HepG2 (cell line): Measurements from ENCODE around the gene NUF2. TPM values are rescaled to one million over a fixed set of nuclear protein-coding genes. Genes with fewer than 3 reads are reported as not detected.

Experiments
- ATAC-seq: fragments of 200-7000 bp; cut with Tn5 transposase; 3 replicates; pipeline ENCODE4 v1.9.1; 2020; ENCODE audit warnings: mild to moderate bottlenecking, moderate library complexity
- BruUV-seq: library from RNA; stranded (reverse); fragments of 400-500 nt; replicated peaks from 2 replicates; lab custom pipeline; 2021; lab: Mats Ljungman, UMichigan
- CTCF ChIA-PET: fragments of 300-600 bp; formaldehyde crosslinking; extraction: SDS; loops from one replicate; lab custom pipeline; 2021; ENCODE audit warnings: low total read pairs, inconsistent platforms, low intra/inter-chr PET ratio; lab: Yijun Ruan, JAX
- POLR2A ChIA-PET: fragments of 350-600 bp; sonication (Branson Sonifier 250); formaldehyde crosslinking; loops from one replicate; lab custom pipeline; 2020; ENCODE audit warnings: antibody characterized with exemption, inconsistent platforms; lab: Yijun Ruan, JAX
- DNase-seq: peaks from one replicate; pipeline ENCODE4 v3.0.0-alpha.2; 2015; ENCODE audit warnings: low spot score
- FAIRE-seq: peaks from 3 replicates; lab custom pipeline; 2011; peaks lifted over from hg19 to GRCh38; lab: Jason Lieb, UNC
- H2AFZ ChIP-seq: one replicate; pipeline ENCODE4 v1.6.1; 2011; ENCODE audit warnings: low read length, inconsistent platforms
- H3K27ac ChIP-seq: fragments of 300-600 bp; 3 replicates; pipeline ENCODE4 v1.8.0; 2011; ENCODE audit warnings: mixed run types, mild to moderate bottlenecking, mixed read lengths, low read length, inconsistent platforms; ENCODE audit not compliant: insufficient read depth; ENCODE audit errors: extremely low read length
- H3K27me3 ChIP-seq, 2 experiments: fragments of 200-600 bp in 1 of 2; 2 replicates in 1 of 2; 3 replicates in 1 of 2; pipeline versions ENCODE4 v1.6.0 to v1.8.0; 2011; ENCODE audit warnings: low read length in 2 of 2, mild to moderate bottlenecking in 2 of 2, moderate library complexity in 2 of 2, inconsistent platforms in 1 of 2; ENCODE audit not compliant: insufficient read depth in 2 of 2, control insufficient read depth in 1 of 2
- H3K36me3 ChIP-seq, 2 experiments: fragments of 200-600 bp in 1 of 2; replicated peaks in 1 of 2; 2 replicates in 1 of 2; 3 replicates in 1 of 2; pipeline versions ENCODE4 v1.5.1 to v1.8.0; 2011; ENCODE audit warnings: low read length in 2 of 2, inconsistent platforms in 1 of 2; ENCODE audit not compliant: insufficient read depth in 2 of 2, control insufficient read depth in 1 of 2
- H3K4me1 ChIP-seq: 2 replicates; pipeline ENCODE4 v1.5.1; 2012; ENCODE audit warnings: low read length, inconsistent platforms; ENCODE audit not compliant: insufficient read depth
- H3K4me2 ChIP-seq: 2 replicates; pipeline ENCODE4 v1.6.0; 2011; ENCODE audit warnings: low read depth, low read length, inconsistent platforms
- H3K4me3 ChIP-seq, 3 experiments: fragments of 200-600 bp in 1 of 3; sonication (generic), shearing (Covaris generic) in 1 of 3; replicated peaks in 1 of 3; 2 replicates each; pipeline ENCODE4 v1.5.1; 2011 to 2016; ENCODE audit warnings: low read length in 3 of 3, inconsistent platforms in 2 of 3, low read depth in 2 of 3, mild to moderate bottlenecking in 2 of 3, control low read depth in 1 of 3, mixed read lengths in 1 of 3; ENCODE audit not compliant: insufficient read depth in 1 of 3
- H3K79me2 ChIP-seq: one replicate; pipeline ENCODE4 v1.6.1; 2011; ENCODE audit warnings: low read length, inconsistent platforms; ENCODE audit not compliant: insufficient read depth
- H3K9ac ChIP-seq: 2 replicates; pipeline ENCODE4 v1.6.0; 2011; ENCODE audit warnings: mild to moderate bottlenecking, low read depth, low read length, inconsistent platforms; ENCODE audit not compliant: insufficient read depth
- H3K9me3 ChIP-seq: 2 replicates; pipeline ENCODE4 v1.5.1; 2012; ENCODE audit warnings: mild to moderate bottlenecking, low read length
- H4K20me1 ChIP-seq: 2 replicates; pipeline ENCODE4 v1.6.0; 2011; ENCODE audit warnings: inconsistent platforms, mild to moderate bottlenecking, low read length, moderate library complexity; ENCODE audit not compliant: insufficient read depth
- CEBPB ChIP-seq: IDR thresholded peaks from 2 replicates; pipeline ENCODE4 v1.6.1; 2011; ENCODE audit warnings: low read depth, low read length, improper control_type of control experiment, borderline replicate concordance
- PAX8 ChIP-seq: sonication (generic); formaldehyde crosslinking; IDR thresholded peaks from 2 replicates; pipeline ENCODE4 v1.8.0; 2022; ENCODE audit warnings: mild to moderate bottlenecking, missing genetic modification reagents, borderline replicate concordance
- PCBP2 ChIP-seq: fragments of 200-400 bp; formaldehyde crosslinking; optimal IDR thresholded peaks from 2 replicates; pipeline ENCODE3; 2018; ENCODE audit warnings: low read length, low read depth; ENCODE audit not compliant: poor library complexity, severe bottlenecking
- ZFY ChIP-seq: sonication (generic); formaldehyde crosslinking; IDR thresholded peaks from 2 replicates; pipeline ENCODE4 v1.4.0; 2020; ENCODE audit warnings: missing genetic modification reagents
- ZNF142 ChIP-seq: sonication (generic); formaldehyde crosslinking; IDR thresholded peaks from 2 replicates; pipeline ENCODE4 v1.4.0; 2020; ENCODE audit warnings: missing genetic modification reagents
- ZNF253 ChIP-seq: sonication (generic); formaldehyde crosslinking; IDR thresholded peaks from 2 replicates; pipeline ENCODE4 v1.8.0; 2022; ENCODE audit warnings: mild to moderate bottlenecking, missing genetic modification reagents, borderline replicate concordance
- ZNF552 ChIP-seq: sonication (generic); formaldehyde crosslinking; IDR thresholded peaks from 2 replicates; pipeline ENCODE4 v1.9.0; 2022; ENCODE audit warnings: missing genetic modification reagents, mild to moderate bottlenecking, borderline replicate concordance
- WGBS: methylation state at CpG from one replicate; pipeline ENCODE4 v1.1.6; 2017; ENCODE audit warnings: low lambda C conversion rate; 5-methylcytosine and 5-hydroxymethylcytosine counted together
- in situ Hi-C: cut with HindIII; loops from 2 replicates; pipeline ENCODE4 v1.10.0; 2017; ENCODE audit warnings: low pct_unique_long_range_greater_than_20kb; ENCODE audit not compliant: extremely low pct_ligation_motif_present
- intact Hi-C: fragments of 100-400 bp; cut with micrococcal nuclease; formaldehyde crosslinking; loops from one replicate; pipeline ENCODE4 v1.10.0; 2022; ENCODE audit not compliant: unreplicated experiment
- polyA plus RNA-seq, 8 experiments: library from polyadenylated mRNA; depleted of rRNA in 3 of 8; stranded (reverse) in 7 of 8; unstranded in 1 of 8; fragments of >200 nt; fragmentation: Illumina TruSeq in 4 of 8; extraction: Trizol in 4 of 8; gene quantifications; 2 replicates each; pipeline versions ENCODE4 v1.2.1 to v1.2.3, GENCODE V29; 2011 to 2016; ENCODE audit warnings: low read depth in 4 of 8, missing spikeins in 1 of 8, mixed read lengths in 1 of 8; ENCODE audit not compliant: insufficient read depth in 1 of 8
- total RNA-seq, 5 experiments: library from RNA; depleted of rRNA; stranded (reverse); fragments of >200 nt; fragmentation: Illumina TruSeq; extraction: Trizol; gene quantifications; 2 replicates each; pipeline ENCODE4 v1.2.3, GENCODE V29; 2016; ENCODE audit warnings: low read depth in 1 of 5
- TF ChIP-seq, protein P1 (sequence below): sonication (generic); formaldehyde crosslinking; IDR thresholded peaks from 2 replicates; pipeline ENCODE4 v1.8.1; 2023; ENCODE audit warnings: mild to moderate bottlenecking, missing genetic modification reagents, borderline replicate concordance

The NUF2 gene
- total and polyA plus RNA-seq, 2 of the 13 experiments (the other 11 are each of a cell fraction or from before 2014, with no cell fraction given), result 26.0 to 39.4 TPM

- H3K4me1 ChIP-seq, result no peaks in the 10 kb centered on the region
- H3K9me3 ChIP-seq, result no peaks in the 10 kb centered on the region
- BruUV-seq, result no TSS peak
- no peak overlapping the region for H3K4me2 ChIP-seq
- 92% methylated on average over 6 of the region's 6 CpGs for WGBS
- intact Hi-C loops (no loop called here), in situ Hi-C loops (no loop called here)
- H4K20me1 ChIP-seq, result no peaks in the 10 kb centered on the region
- H3K27me3 ChIP-seq, result no peaks in the 10 kb centered on the region; a peak in 1 of 5 replicates
- H3K36me3 ChIP-seq, result no peaks in the 10 kb centered on the region
- H2AFZ ChIP-seq, result no peak overlapping the region
- no peaks in the 10 kb centered on the region for H3K79me2 ChIP-seq
- POLR2A ChIA-PET, result no interaction called here
- CTCF ChIA-PET, result no interaction called here
- TF ChIP-seq, protein P1, sequence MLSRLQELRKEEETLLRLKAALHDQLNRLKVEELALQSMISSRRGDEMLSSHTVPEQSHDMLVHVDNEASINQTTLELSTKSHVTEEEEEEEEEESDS (CRISPR knock-in tag), result no peak
- peak; percentile 28; the same call in 1 of the 2 replicates for TF ChIP-seq CEBPB
- H3K4me3 ChIP-seq, result no peak overlapping the region
- H3K9ac ChIP-seq, result no peak overlapping the region
- H3K27ac ChIP-seq, result no peak overlapping the region
- DNase-seq (no peak), ATAC-seq (no peak), FAIRE-seq (no peak)
These were observed 31.6 kb upstream of the NUF2 start for GRCh38 chr1:163290025-163290640.

DNA sequence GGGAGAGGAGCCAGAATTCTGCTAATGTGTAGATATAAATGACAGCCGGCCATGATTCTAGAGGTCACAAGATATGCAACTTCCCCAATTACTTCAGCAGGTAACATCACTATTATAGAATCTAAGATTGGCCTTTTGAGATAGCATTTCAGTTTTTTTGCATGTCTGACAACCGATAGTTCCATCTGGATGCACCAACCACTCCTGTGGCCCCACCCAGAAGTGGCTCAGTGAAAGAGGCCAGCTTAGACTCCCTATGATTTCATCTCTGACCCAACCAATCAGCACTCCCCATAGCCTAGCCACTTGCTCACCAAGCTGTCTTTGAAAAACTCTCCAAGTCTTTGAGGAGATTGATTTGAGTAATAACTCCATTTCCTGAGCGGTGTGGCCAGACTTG lies 30.3 kb upstream of the NUF2 start:
- Histone ChIP-seq H3K4me2 (no peak overlapping the region), H3K36me3 (no peaks in the 10 kb centered on the region), H3K9me3 (no peaks in the 10 kb centered on the region), H3K79me2 (no peaks in the 10 kb centered on the region)
- DNase-seq, result no peak
- no peak for TF ChIP-seq ZFY
- no peak for TF ChIP-seq ZNF552 (CRISPR knock-in tag)
- TF ChIP-seq ZNF253 (CRISPR knock-in tag), result no peak
- no peak for TF ChIP-seq PCBP2
- no peak for TF ChIP-seq ZNF142 (CRISPR knock-in tag)
- no peak for TF ChIP-seq PAX8
- TF ChIP-seq, all 625 proteins: peak for 0
- Histone ChIP-seq H3K9ac (no peak overlapping the region), H2AFZ (no peak overlapping the region), H3K4me1 (no peaks in the 10 kb centered on the region), H4K20me1 (no peaks in the 10 kb centered on the region), H3K27ac (no peak overlapping the region), H3K27me3 (no peaks in the 10 kb centered on the region; a peak in 1 of 5 replicates), H3K4me3 (no peak overlapping the region)
- WGBS, result 93% methylated on average over 3 of the region's 3 CpGs
- BruUV-seq, result no TSS peak
- no peak for FAIRE-seq
- CTCF ChIA-PET, result no interaction called here
- no peak for ATAC-seq
- intact Hi-C loops, result no loop called here
- POLR2A ChIA-PET, result no interaction called here
- in situ Hi-C loops, result no loop called here
